C4-2B (cell line): ENCODE results near the gene CRTC1.
A peak's percentile ranks its signal among the peaks of the same experiment; 100 is the strongest.
"Not testable (repeated sequence)": the region's sequence is repeated elsewhere in the genome, so short reads cannot be mapped to it uniquely, and the experiment has no call there.

Experiments
- H3K27ac ChIP-seq: fragments of 450-650 bp; 2 replicates; pipeline ENCODE4 v1.5.1; 2017
- CTCF ChIP-seq: fragments of 450-650 bp; conservative IDR thresholded peaks from 2 replicates; pipeline ENCODE4 v1.5.1; 2017; ENCODE audit warnings: mild to moderate bottlenecking
- ZFX ChIP-seq: fragments of 450-650 bp; IDR thresholded peaks from 2 replicates; pipeline ENCODE4 v1.6.1; 2017

Gene CRTC1

DNA sequence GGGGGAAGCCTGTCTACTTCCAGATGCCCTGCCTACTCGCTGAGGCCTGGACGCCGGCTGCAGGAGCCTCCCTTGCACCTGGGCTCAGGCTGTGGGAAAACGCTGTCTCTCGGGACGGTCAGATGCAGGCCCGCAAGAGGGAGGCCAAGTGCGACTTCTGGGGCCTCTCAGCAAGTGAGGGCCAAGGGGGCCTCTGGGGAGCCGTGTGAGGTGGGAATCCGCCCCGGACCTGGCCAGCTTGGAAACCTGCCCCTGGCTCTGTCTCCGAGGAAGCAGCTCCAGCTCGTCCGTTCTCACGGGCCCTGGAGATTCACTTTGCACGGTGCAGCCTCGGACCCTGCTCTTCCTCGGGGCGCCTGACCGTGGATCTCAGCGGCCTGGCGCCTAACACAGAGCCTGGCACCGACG, 11.4 kb upstream of the CRTC1 start:
- no peak overlapping the region for H3K27ac ChIP-seq
- TF ChIP-seq CTCF, result no peak
- no peak for TF ChIP-seq ZFX

- no peak overlapping the region for H3K27ac ChIP-seq
- no peak for TF ChIP-seq CTCF
- TF ChIP-seq ZFX, result no peak
Measured at GRCh38 chr19:18672606-18673337, 10.7 kb upstream of the CRTC1 start.

GRCh38 chr19:18674616-18675015, 8.9 kb upstream of the CRTC1 start:
- H3K27ac ChIP-seq, result no peak overlapping the region
- TF ChIP-seq ZFX (no peak), CTCF (no peak)

DNA sequence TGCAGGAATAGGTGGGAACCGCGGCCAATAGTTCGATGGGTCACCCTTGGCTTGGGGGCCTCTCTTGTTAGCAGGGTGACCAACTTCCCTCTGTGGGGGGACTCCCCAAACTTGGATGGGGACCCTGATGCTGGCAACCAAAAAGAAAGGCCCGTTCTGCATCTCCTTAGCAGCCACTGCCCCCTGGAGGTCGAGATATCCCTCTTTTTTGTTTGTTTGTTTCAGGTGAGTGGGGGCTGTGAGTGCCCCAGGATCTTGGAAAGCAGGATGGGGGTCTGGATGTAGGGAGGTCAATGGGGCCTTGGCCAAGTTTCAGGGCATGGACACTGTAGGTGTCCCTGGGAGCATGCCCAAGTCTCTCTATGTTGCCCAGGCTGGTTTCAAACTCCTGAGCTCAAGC, 7.7 kb upstream of the CRTC1 start:
- H3K27ac ChIP-seq, result no peak overlapping the region
- no peak for TF ChIP-seq ZFX
- no peak; the same call in 1 of the 2 replicates for TF ChIP-seq CTCF

GRCh38 chr19:18676692-18677091, 6.8 kb upstream of the CRTC1 start:
- no peak overlapping the region for H3K27ac ChIP-seq
- TF ChIP-seq CTCF (no peak), ZFX (no peak)

DNA sequence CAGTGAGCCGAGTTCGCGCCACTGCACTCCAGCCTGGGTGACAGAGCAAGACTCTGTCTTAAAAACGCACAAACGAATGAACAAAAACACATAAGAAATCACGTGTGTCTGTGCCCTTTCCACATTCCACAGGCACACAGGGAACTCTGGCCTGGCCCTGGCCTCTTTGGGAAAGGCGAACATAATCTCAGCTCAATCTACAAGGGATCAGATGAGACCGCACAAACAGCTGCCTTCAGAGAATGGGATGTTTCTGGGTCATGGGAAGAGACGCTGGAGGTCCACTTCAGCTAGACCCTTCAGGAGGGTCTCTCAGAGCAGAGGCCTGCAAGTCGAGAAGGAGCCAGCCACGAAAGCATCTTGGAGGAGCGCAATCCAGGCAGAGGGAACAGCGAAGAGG, 6.3 kb upstream of the CRTC1 start:
- no peak for TF ChIP-seq CTCF
- TF ChIP-seq ZFX, result no peak
- H3K27ac ChIP-seq, result no peak overlapping the region

- H3K27ac ChIP-seq, result not testable (repeated sequence)
Measured at GRCh38 chr19:18680148-18680547, 3.3 kb upstream of the CRTC1 start.

DNA sequence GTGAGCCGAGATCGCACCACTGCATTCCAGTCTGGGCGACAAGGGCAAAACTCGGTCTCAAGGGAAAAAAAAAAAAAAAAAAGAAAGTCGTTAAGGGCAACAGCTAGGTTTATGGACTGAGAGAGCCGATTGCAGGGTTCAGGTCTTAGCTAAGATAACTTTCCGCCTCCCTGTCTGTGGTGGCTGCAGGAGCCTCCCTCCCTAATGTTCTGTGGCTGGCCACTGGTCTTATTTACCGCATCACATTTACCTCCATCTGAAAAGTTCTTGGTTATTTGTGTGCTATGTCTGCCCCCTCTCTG, 722 bp upstream of the CRTC1 start:
- H3K27ac ChIP-seq, result peak overlapping the region; percentile 81
- TF ChIP-seq CTCF (no peak), ZFX (no peak)
